Caco-2 (cell line): ENCODE results near the gene POLR2C. TPM values are rescaled to one million over a fixed set of nuclear protein-coding genes. Genes with fewer than 3 reads are reported as not detected.

Source experiments
- BruUV-seq: library from RNA; stranded (reverse); fragments of 400-500 nt; replicated peaks from 2 replicates; lab custom pipeline; 2021; lab: Mats Ljungman, UMichigan
- CTCF ChIA-PET: fragments of 300-600 bp; sonication (Branson Sonifier 250); formaldehyde crosslinking; loops from one replicate; lab custom pipeline; 2022; ENCODE audit warnings: antibody characterized with exemption; lab: Charles Lee
- POLR2A ChIA-PET: fragments of 300-600 bp; sonication (Branson Sonifier 250); formaldehyde crosslinking; loops from one replicate; lab custom pipeline; 2022; ENCODE audit warnings: antibody characterized with exemption; lab: Charles Lee
- DNase-seq, 2 experiments: peaks; one replicate each; pipeline versions ENCODE4 v3.0.0 to v3.0.0-alpha.2; 2020 to 2022
- H3K27me3 ChIP-seq: replicated peaks from 2 replicates; pipeline ENCODE4 v1.6.0; 2011; ENCODE audit warnings: low read length; ENCODE audit not compliant: control insufficient read depth, insufficient read depth
- H3K36me3 ChIP-seq: 2 replicates; pipeline ENCODE4 v1.5.1; 2011; ENCODE audit warnings: low read length; ENCODE audit not compliant: control insufficient read depth, insufficient read depth
- H3K4me1 ChIP-seq: fragments of 250-450 bp; sonication (Bioruptor Pico); 2 replicates; pipeline ENCODE4 v1.5.1; 2020; ENCODE audit warnings: mild to moderate bottlenecking
- H3K4me3 ChIP-seq: 2 replicates; pipeline ENCODE4 v1.5.1; 2011; ENCODE audit warnings: low read depth, mild to moderate bottlenecking, control low read depth, low read length
- H3K9me3 ChIP-seq: fragments of 250-450 bp; sonication (Bioruptor Pico); 2 replicates; pipeline ENCODE4 v1.5.1; 2020; ENCODE audit warnings: mild to moderate bottlenecking, moderate library complexity
- H3K27ac Mint-ChIP-seq: one replicate; pipeline ENCODE4 v1.8.0; 2022; ENCODE audit warnings: mixed read lengths; ENCODE audit not compliant: unreplicated experiment
- H3K27me3 Mint-ChIP-seq: one replicate; pipeline ENCODE4 v1.8.0; 2022; ENCODE audit warnings: mixed read lengths; ENCODE audit not compliant: insufficient read depth, unreplicated experiment
- H3K36me3 Mint-ChIP-seq: one replicate; pipeline ENCODE4 v1.8.0; 2022; ENCODE audit warnings: mild to moderate bottlenecking, mixed read lengths; ENCODE audit not compliant: insufficient read depth, unreplicated experiment
- H3K4me1 Mint-ChIP-seq: one replicate; pipeline ENCODE4 v1.8.0; 2022; ENCODE audit warnings: low read depth, mixed read lengths; ENCODE audit not compliant: unreplicated experiment
- H3K4me3 Mint-ChIP-seq: one replicate; pipeline ENCODE4 v1.8.0; 2022; ENCODE audit warnings: mild to moderate bottlenecking, moderate library complexity, mixed read lengths; ENCODE audit not compliant: unreplicated experiment
- H3K9me3 Mint-ChIP-seq: one replicate; pipeline ENCODE4 v1.8.0; 2022; ENCODE audit warnings: mixed read lengths; ENCODE audit not compliant: unreplicated experiment
- intact Hi-C: fragments of 100-400 bp; cut with micrococcal nuclease; formaldehyde crosslinking; loops from one replicate; pipeline ENCODE4 v1.10.0; 2022; ENCODE audit not compliant: unreplicated experiment
- total RNA-seq: library from RNA; stranded (reverse); gene quantifications from 2 replicates; pipeline ENCODE4 v1.2.3, GENCODE V29; 2022
- TF ChIP-seq, protein P1 (sequence below), 2 experiments: fragments of 200-600 bp in 1 of 2; IDR thresholded peaks; 1 replicate in 1 of 2; 2 replicates in 1 of 2; pipeline versions ENCODE4 v1.5.1 to v1.8.0; 2011 to 2022; ENCODE audit warnings: antibody characterized with exemption in 1 of 2, control low read depth in 1 of 2, inconsistent platforms in 1 of 2, low read depth in 1 of 2, low read length in 1 of 2, mild to moderate bottlenecking in 1 of 2, moderate library complexity in 1 of 2; ENCODE audit not compliant: insufficient read depth in 1 of 2, severe bottlenecking in 1 of 2, unreplicated experiment in 1 of 2

POLR2C gene
- total RNA-seq, 1 experiment from 2014 or later, result 100 TPM

DNA sequence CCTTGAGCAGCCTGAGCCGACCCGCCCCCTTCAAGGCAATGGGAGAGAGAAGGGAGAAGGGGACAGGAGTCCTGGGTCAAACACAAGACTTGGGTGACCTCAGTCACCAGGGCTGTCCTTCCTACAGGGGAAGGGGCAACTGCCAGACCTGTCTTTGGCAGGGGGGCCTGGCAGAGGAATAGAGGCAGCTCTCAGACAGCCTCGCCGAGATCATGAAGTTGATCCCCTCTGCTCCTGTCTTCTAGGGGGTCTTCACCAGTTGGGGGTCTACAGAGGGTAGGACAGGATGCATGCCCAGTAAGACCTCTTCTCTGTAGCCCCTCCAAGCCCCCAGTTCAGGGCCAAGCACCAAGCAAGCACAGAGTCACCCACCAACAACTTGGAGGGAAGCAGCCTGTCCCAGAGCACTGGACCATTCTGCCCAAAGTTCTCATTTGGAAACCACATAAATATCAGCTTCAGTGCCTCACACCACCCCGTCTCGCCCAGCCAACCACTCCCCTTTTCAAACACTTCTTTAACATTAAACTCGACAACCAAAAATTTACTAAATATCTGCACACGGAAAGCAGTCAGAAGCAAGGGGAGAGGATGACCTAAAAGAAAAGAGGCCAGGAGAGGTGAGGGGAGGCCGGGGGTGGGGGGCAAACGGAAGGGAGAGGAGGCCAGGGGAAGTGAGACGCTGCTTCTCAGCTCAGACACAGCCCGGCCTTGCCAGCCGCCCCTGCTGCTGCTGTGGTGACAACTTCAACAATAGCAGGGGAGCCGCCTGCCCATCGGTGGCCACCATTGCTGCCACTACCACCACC, 16.1 kb downstream of the POLR2C start:
- ChIA-PET POLR2A (interaction anchor here (1.9 kb wide), 1 partner anchor 31 kb away, joined by 15 read pairs; the partner anchor contains the start of genes CIAPIN1 and COQ9), CTCF (interaction anchor here (1.0 to 2.1 kb wide), 3 partner anchors 16 to 47 kb away, joined by 4 to 23 read pairs (median 17); partner anchors contain the start of gene POLR2C)
- Mint-ChIP-seq H3K4me1 (peaks cover 38% of the 10 kb centered on the region), H3K9me3 (no peaks in the 10 kb centered on the region), H3K36me3 (peaks cover 48% of the 10 kb centered on the region), H3K27me3 (no peaks in the 10 kb centered on the region), H3K4me3 (peak overlapping the region; percentile 89), H3K27ac (no peak overlapping the region)
- DNase-seq, result no peak
- intact Hi-C loops, result no loop called here
- TSS peak; percentile 25 for BruUV-seq
- Histone ChIP-seq H3K27me3 (no peaks in the 10 kb centered on the region), H3K9me3 (no peaks in the 10 kb centered on the region), H3K36me3 (peaks cover 13% of the 10 kb centered on the region; the same call in 1 of the 2 replicates), H3K4me1 (peaks cover 38% of the 10 kb centered on the region), H3K4me3 (peak overlapping the region; percentile 50)
- TF ChIP-seq, protein P1, sequence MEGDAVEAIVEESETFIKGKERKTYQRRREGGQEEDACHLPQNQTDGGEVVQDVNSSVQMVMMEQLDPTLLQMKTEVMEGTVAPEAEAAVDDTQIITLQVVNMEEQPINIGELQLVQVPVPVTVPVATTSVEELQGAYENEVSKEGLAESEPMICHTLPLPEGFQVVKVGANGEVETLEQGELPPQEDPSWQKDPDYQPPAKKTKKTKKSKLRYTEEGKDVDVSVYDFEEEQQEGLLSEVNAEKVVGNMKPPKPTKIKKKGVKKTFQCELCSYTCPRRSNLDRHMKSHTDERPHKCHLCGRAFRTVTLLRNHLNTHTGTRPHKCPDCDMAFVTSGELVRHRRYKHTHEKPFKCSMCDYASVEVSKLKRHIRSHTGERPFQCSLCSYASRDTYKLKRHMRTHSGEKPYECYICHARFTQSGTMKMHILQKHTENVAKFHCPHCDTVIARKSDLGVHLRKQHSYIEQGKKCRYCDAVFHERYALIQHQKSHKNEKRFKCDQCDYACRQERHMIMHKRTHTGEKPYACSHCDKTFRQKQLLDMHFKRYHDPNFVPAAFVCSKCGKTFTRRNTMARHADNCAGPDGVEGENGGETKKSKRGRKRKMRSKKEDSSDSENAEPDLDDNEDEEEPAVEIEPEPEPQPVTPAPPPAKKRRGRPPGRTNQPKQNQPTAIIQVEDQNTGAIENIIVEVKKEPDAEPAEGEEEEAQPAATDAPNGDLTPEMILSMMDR (IDR thresholded peaks at IDR 0.05; ENCODE audit: insufficient read depth in 1 of 2, low read depth in 1 of 2, low read length in 1 of 2, severe bottlenecking in 1 of 2, unreplicated experiment in 1 of 2), result no peak

DNA sequence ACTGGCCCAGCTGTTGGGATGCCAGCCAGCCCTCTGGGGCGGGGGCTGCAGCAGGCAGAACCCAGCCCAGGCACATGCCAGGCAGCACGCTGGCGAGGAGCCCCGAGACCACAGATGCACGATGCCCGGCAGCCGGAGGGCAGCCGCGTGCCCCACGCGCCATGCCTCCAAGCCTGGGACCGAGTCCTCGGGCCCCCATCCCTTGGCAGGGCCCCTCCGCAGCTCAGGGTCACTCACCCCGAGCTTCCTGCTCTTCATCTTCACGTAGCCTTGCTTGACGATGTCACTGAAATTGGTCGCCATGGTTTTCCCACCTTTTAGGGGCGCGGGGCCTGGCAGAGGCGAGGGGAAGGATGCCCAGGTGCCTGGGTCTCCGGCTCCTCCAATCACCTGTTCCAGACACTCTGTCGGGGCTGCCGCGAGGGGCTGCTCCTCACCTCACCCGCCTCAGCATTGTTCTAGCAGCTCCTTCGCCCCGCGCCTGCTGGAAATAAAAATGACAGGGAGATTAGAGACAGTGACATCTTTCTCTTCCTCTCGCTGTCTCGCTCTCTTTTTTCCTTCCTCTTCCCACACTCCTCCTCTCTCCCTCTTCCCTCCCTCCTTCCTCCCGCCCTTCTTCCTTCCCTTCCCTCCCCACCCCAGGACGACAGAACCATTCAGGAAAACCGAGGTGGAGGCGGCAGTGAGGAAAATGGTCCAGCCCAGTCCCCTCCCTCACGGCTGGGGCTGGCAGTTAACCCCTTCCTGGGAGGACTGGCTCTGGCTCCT, 16.9 kb downstream of the POLR2C start:
- intact Hi-C loops, result no loop called here
- ChIA-PET POLR2A (interaction anchor here (0.6 to 1.9 kb wide), 8 partner anchors 17 to 331 kb away, joined by 3 to 15 read pairs (median 4); partner anchors contain the start of genes CIAPIN1, COQ9 and POLR2C), CTCF (interaction anchor here (0.6 to 2.1 kb wide), 10 partner anchors 17 to 197 kb away, joined by 3 to 23 read pairs (median 6); partner anchors contain the start of genes CIAPIN1, COQ9 and POLR2C)
- H3K36me3 Mint-ChIP-seq, result peaks cover 41% of the 10 kb centered on the region
- H3K27me3 ChIP-seq, result no peaks in the 10 kb centered on the region
- peaks cover 10% of the 10 kb centered on the region; the same call in 1 of the 2 replicates for H3K36me3 ChIP-seq
- H3K9me3 ChIP-seq, result no peaks in the 10 kb centered on the region
- H3K27me3 Mint-ChIP-seq, result no peaks in the 10 kb centered on the region
- TF ChIP-seq, protein P1 (IDR thresholded peaks at IDR 0.05; ENCODE audit: insufficient read depth in 1 of 2, low read depth in 1 of 2, low read length in 1 of 2, severe bottlenecking in 1 of 2, unreplicated experiment in 1 of 2), result no peak
- peak overlapping the region; percentile 100 for H3K27ac Mint-ChIP-seq
- peak overlapping the region; percentile 89 for H3K4me3 Mint-ChIP-seq
- peaks cover 39% of the 10 kb centered on the region for H3K4me1 Mint-ChIP-seq
- peak overlapping the region; percentile 50 for H3K4me3 ChIP-seq
- peaks cover 45% of the 10 kb centered on the region for H3K4me1 ChIP-seq
- BruUV-seq, result no TSS peak
- DNase-seq, result peak; percentile 88 to 89
- no peaks in the 10 kb centered on the region for H3K9me3 Mint-ChIP-seq
